Endothelial cell (in vitro differentiated cells): ENCODE results near the gene HSF2BP. TPM values are rescaled to one million over a fixed set of nuclear protein-coding genes. Genes with fewer than 3 reads are reported as not detected.

Source experiments
- DNase-seq: peaks from one replicate; pipeline ENCODE4 v3.0.0; 2021; ENCODE audit warnings: low spot score
- H3K27ac Mint-ChIP-seq: one replicate; pipeline ENCODE4 v1.8.0; 2021; ENCODE audit warnings: mixed read lengths, inconsistent platforms; ENCODE audit not compliant: unreplicated experiment
- H3K27me3 Mint-ChIP-seq: one replicate; pipeline ENCODE4 v1.8.0; 2021; ENCODE audit warnings: mild to moderate bottlenecking, moderate library complexity, mixed read lengths, inconsistent platforms; ENCODE audit not compliant: unreplicated experiment
- H3K36me3 Mint-ChIP-seq: one replicate; pipeline ENCODE4 v1.8.0; 2021; ENCODE audit warnings: mild to moderate bottlenecking, low read depth, mixed read lengths, inconsistent platforms; ENCODE audit not compliant: unreplicated experiment
- H3K4me1 Mint-ChIP-seq: one replicate; pipeline ENCODE4 v1.8.0; 2021; ENCODE audit warnings: mild to moderate bottlenecking, mixed read lengths, inconsistent platforms; ENCODE audit not compliant: unreplicated experiment
- H3K4me3 Mint-ChIP-seq: one replicate; pipeline ENCODE4 v1.8.0; 2021; ENCODE audit warnings: mild to moderate bottlenecking, mixed read lengths, inconsistent platforms; ENCODE audit not compliant: unreplicated experiment
- H3K9me3 Mint-ChIP-seq: one replicate; pipeline ENCODE4 v1.8.0; 2021; ENCODE audit warnings: mixed read lengths, inconsistent platforms; ENCODE audit not compliant: unreplicated experiment
- CTCF ChIP-seq: fragments of 200-600 bp; sonication (generic); IDR thresholded peaks from one replicate; pipeline ENCODE4 v1.5.0; 2021; ENCODE audit warnings: antibody characterized with exemption; ENCODE audit not compliant: unreplicated experiment
- total RNA-seq: library from RNA; stranded (reverse); fragmentation: NEBNext Ultra II Directional; extraction: Animal tissue kit (Norgen Biotek cat#: 25700); gene quantifications from one replicate; pipeline ENCODE4 v1.2.1, GENCODE V29; 2021; ENCODE audit not compliant: unreplicated experiment

The HSF2BP gene
- total RNA-seq, 1 donor from 2014 or later = 2.3 TPM

- no peaks in the 10 kb centered on the region for H3K9me3 Mint-ChIP-seq
- peaks cover 3% of the 10 kb centered on the region for H3K27me3 Mint-ChIP-seq
- H3K4me3 Mint-ChIP-seq = no peak overlapping the region
- no peak overlapping the region for H3K27ac Mint-ChIP-seq
- no peaks in the 10 kb centered on the region for H3K4me1 Mint-ChIP-seq
- no peak for DNase-seq
- H3K36me3 Mint-ChIP-seq = no peaks in the 10 kb centered on the region
- no peak for TF ChIP-seq CTCF
These were observed 51.1 kb downstream of the HSF2BP start for GRCh38 chr21:43608225-43608624.

- H3K27me3 Mint-ChIP-seq = peaks cover 5% of the 10 kb centered on the region
- peaks cover 13% of the 10 kb centered on the region for H3K4me1 Mint-ChIP-seq
- no peak for DNase-seq
- no peak overlapping the region for H3K27ac Mint-ChIP-seq
- no peaks in the 10 kb centered on the region for H3K9me3 Mint-ChIP-seq
- no peak for TF ChIP-seq CTCF
- H3K4me3 Mint-ChIP-seq = no peak overlapping the region
- H3K36me3 Mint-ChIP-seq = no peaks in the 10 kb centered on the region
These were observed 53.7 kb downstream of the HSF2BP start for GRCh38 chr21:43605320-43606215.

- no peak overlapping the region for H3K27ac Mint-ChIP-seq
- H3K9me3 Mint-ChIP-seq = no peaks in the 10 kb centered on the region
- no peak for TF ChIP-seq CTCF
- no peak overlapping the region for H3K4me3 Mint-ChIP-seq
- H3K4me1 Mint-ChIP-seq = peaks cover 13% of the 10 kb centered on the region
- peaks cover 3% of the 10 kb centered on the region for H3K27me3 Mint-ChIP-seq
- H3K36me3 Mint-ChIP-seq = no peaks in the 10 kb centered on the region
- no peak for DNase-seq
These were observed 54.6 kb downstream of the HSF2BP start for GRCh38 chr21:43604505-43605204.

- Mint-ChIP-seq H3K27ac (no peak overlapping the region), H3K36me3 (no peaks in the 10 kb centered on the region), H3K9me3 (no peaks in the 10 kb centered on the region), H3K4me3 (no peak overlapping the region), H3K27me3 (peaks cover 3% of the 10 kb centered on the region), H3K4me1 (peaks cover 13% of the 10 kb centered on the region)
- TF ChIP-seq CTCF = no peak
- no peak for DNase-seq
These were observed 55.4 kb downstream of the HSF2BP start for GRCh38 chr21:43603641-43604504.
